ENCODE measurements around the gene DGLUCY.

DNA sequence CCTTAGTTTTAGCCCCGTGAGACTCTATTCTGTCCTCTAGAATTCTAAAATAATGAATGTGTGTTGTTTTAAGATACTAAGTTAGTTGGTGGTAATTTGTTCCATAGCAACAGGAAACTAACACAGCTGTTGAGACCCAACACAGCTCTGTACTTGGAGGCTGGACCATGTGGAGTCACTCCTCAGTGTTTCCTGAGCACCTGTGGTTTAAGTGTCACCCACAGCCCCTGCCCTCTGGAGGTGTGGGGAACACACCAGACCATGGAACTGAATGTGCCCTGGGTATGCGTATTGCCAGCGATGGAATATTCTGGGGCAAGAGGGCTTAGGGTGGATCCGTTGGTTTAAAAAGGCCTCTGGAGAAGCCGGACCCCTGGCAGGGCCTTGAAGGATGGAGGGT, 147.2 kb downstream of the DGLUCY start:
- no peak for TF ChIP-seq CTCF (IDR thresholded peaks at IDR 0.05)
- TF ChIP-seq POLR2A (IDR thresholded peaks at IDR 0.05), result no peak

Measured in Peyer's patch (tissue), 4 donors.